H54 (cell line): ENCODE measurements around the gene MAP3K4.

Experiments used
- DNase-seq: peaks from one replicate; pipeline ENCODE4 v3.0.0; 2011; ENCODE audit warnings: low spot score, mixed read lengths; ENCODE audit not compliant: insufficient read length
- FAIRE-seq: peaks from 3 replicates; lab custom pipeline; 2011; peaks lifted over from hg19 to GRCh38; lab: Jason Lieb, UNC
- POLR2A ChIP-seq: IDR thresholded peaks from 2 replicates; pipeline ENCODE4 v1.6.1; 2011; ENCODE audit warnings: low read depth, mild to moderate bottlenecking, low read length

The MAP3K4 gene

DNA sequence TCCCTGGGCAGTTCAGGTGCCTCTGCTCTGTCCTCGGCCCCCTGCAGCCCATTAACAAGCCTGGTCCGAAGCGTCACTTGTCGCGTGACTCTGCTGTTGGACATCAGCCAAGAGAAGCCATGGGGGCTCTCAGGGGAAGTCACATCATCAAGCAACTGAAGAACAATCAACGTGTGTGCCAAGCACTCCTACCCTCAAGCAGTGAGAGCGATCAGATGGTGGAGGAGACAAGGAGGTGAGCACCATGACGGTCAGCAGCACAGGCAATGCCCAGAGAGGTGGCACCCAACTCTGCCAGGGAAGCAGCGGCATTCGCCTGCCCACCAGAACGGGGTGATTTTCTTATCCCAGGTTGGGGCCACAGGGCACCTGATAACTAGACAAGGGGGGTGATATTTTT, 149.6 kb downstream of the MAP3K4 start:
- no peak for TF ChIP-seq POLR2A
- no peak for FAIRE-seq
- DNase-seq = no peak

GRCh38 chr6:161142957-161143296, 151.4 kb downstream of the MAP3K4 start:
- FAIRE-seq (no peak), DNase-seq (no peak)
- no peak for TF ChIP-seq POLR2A

DNA sequence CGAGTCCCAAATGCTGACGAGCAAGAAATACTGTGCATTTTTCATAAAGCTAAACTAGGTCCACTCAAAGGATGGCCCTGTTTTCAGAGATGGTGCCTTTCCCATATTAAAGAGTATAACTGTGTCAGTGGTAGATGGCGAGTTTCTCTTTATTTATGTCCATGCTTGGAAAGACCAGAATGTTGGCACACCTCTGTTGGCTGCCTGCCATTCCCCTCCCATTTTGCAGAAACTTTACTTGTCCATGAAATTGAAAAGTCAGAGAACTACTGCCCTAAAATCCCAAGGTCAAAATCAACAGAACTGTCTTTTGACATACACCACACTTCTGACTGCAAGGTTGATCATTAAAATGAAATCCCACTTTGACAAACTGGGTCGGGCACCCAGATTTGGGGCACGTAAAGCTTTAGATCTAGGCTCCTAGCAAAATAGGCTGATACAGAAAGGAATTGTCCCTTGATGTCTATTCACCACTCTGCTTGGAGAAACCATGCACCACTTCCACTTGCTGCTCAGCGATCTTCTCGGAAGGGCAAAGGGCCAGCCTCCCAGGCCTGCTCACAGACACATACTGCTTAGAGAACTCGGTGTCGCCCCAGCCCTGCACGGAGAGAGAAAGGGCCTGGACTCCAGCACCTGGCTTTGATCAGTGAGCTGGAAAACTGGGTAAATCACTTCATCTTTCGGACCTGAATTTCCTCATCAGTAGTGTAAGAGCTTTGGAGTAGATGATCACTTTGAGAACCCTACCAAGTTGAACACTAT, 152.3 kb downstream of the MAP3K4 start:
- no peak for TF ChIP-seq POLR2A
- DNase-seq = no peak

GRCh38 chr6:161150136-161150535, 158.6 kb downstream of the MAP3K4 start:
- no peak for TF ChIP-seq POLR2A
- DNase-seq (no peak), FAIRE-seq (no peak)

More for the DNA sequence above, 152.3 kb downstream of the MAP3K4 start:
- FAIRE-seq = no peak

- no peak for DNase-seq
- no peak for TF ChIP-seq POLR2A
- no peak for FAIRE-seq
Observed at GRCh38 chr6:161150566-161150965, 159.0 kb downstream of the MAP3K4 start.

- DNase-seq (no peak), FAIRE-seq (no peak)
- TF ChIP-seq POLR2A = no peak
Observed at GRCh38 chr6:161151059-161151645, 159.6 kb downstream of the MAP3K4 start.

DNA sequence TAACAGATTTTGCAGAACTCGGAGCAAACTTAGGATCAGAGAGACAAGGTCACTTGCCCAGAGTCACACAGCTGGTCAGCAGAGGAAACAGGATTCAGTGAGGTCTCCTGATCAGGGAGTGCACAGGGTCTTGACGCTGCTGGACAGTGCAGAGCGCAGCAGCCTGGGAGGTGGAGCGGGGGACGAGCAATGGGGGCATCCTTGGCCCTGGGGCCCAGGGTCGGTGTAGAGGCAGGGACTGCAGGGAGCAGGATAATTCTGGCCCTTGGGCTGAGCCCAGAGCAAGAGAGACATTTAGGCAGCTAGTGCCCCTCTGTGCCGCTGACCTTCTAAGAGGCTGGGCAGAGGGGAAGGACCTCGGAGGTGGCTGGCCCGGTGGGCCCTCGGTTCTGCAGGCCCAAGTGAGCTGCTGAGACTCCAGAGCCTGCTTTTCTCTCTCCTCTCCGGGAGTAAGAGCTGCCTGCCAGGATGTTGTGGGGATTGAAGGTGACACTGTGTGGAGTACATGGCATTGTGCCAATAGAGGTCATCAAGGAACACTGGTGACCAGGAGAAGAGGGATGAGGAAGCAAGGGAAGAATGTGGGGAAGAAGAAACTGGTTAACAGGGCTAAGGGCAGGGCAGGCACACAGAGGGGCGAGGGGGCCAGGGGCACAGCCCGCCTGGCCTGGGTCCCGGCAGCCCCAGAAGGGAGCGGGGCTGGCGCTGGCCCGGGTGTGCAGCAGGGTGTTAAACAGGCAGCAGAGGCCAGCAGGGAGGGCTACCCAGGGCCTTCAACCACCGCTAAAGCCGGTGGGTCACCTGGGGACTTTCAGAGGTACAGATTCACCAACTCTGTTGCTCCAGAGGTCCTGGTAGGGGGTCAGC, 160.3 kb downstream of the MAP3K4 start:
- DNase-seq (no peak), FAIRE-seq (no peak)
- no peak for TF ChIP-seq POLR2A

DNA sequence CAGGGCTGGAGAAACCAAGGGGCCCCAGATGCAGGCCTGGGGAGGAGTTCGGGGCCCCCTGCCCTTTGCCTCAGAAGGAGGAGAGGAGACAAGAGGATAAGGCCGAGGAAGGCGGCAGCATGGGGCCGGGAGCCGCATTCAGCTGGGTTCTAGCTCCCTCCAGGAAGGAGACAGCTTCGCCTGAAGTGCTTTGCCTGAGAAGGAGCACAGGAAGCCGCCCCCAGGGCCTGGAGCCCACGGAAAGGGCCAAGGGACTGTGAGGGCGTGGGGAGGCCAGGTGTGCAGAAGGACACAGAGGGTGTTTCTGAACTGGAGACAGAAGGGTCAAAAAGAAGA, 160.9 kb downstream of the MAP3K4 start:
- DNase-seq = no peak
- FAIRE-seq = no peak
- TF ChIP-seq POLR2A = no peak

GRCh38 chr6:161152907-161153662, 161.5 kb downstream of the MAP3K4 start:
- no peak for FAIRE-seq
- no peak for TF ChIP-seq POLR2A
- DNase-seq = no peak

- no peak for DNase-seq
- FAIRE-seq = no peak
- no peak for TF ChIP-seq POLR2A
Observed at GRCh38 chr6:161153725-161154124, 162.2 kb downstream of the MAP3K4 start.

DNA sequence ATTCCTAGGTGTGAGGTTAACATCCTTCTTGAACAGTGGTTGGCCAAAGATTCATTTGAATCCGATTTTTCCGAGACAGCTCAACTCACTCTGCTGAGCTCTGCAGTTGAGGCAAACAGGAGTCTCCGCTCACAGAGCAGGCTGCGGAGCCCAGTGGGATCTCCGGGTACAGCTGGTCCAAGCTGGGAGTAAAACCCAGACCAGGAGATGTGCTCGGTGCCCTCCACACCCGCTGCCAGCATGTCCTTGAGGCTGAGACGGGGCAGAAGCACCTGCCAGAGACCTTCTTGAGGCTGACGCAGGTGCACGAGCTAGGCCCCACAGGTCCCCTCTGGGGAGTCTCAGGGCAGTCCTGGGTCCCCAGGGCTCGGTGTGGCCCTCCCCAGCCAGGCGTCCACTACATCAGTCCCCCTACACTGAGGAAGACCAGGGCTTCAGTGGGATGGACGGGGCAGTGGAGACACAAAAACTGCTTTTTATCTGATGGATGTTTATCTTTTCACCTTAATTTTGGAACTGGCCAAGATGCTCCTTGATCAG, 163.3 kb downstream of the MAP3K4 start:
- FAIRE-seq (no peak), DNase-seq (no peak)
- no peak for TF ChIP-seq POLR2A

GRCh38 chr6:161161121-161161520, 169.6 kb downstream of the MAP3K4 start:
- FAIRE-seq (no peak), DNase-seq (no peak)
- TF ChIP-seq POLR2A = no peak

- FAIRE-seq (no peak), DNase-seq (no peak)
- TF ChIP-seq POLR2A = no peak
Observed at GRCh38 chr6:161161889-161162624, 170.5 kb downstream of the MAP3K4 start.
